Measurements from ENCODE around the gene JRKL.

JRKL gene

DNA sequence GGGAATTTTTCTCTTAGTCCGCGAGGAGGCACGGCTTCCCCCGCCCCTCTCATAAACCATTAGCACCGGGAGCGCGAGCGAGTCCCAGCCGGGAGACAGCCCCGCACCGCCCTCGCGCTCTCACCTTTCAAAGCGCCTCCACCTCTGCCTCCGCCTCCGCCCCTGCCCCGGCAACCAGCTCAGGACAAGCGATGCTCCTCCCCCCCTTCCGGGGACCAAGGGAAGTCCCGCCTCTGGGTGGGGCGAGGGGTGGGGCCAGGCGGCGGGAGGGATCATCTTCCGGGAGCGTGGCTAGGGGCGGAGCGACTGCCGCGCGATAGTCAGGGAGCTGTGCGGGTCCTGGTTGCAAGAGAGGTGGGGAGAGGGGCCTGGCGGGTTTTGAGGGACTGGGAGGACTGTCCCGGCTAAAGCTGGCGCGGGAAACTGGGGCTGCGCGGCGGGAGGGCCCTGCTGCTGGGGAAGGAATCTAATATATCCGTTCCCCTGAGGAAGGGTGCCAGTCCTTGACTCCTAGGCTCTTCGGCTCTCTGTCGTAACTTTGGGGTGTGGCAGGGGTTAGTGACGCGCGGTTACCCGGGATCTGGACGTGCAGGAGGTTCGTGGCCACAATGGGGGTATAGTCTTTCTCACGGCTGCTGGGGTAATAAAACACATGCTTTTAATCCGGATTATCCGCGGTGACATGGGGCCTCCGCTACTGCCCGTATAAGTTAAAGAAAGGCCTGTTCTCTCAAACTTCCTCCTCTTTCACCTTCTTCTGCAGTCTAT lies at the start of gene JRKL, which contains the start of gene CCDC82:
TSS of gene JRKL (plus strand) at position 294 of the 768 bp plus-strand sequence. CDS start 637 bp downstream, outside the sequence.
TSS of gene CCDC82 (minus strand) at position 193 of the 768 bp plus-strand sequence. CDS start 5,165 bp downstream, outside the sequence.
- peak; percentile 96 to 98 for DNase-seq (ENCODE audit: low read depth in 2 of 2)

DNA sequence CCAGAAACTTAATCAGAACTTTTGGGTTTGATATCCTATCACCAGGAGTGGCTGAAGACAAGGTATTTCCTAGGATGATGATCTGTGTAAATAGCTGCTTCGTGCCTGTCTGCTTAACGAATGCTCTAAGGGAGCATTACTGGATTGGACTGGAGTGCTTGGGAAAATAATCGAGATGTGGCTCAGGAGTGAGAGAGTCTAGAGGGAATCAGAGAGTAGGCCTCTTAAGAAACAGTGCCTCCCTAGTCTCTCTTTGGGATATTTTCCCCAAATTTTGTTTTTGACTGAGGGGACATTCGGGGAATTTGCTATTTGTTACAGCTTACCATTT lies 49.3 kb upstream of the JRKL start:
- no peak for DNase-seq (ENCODE audit: low read depth in 2 of 2)

DNA sequence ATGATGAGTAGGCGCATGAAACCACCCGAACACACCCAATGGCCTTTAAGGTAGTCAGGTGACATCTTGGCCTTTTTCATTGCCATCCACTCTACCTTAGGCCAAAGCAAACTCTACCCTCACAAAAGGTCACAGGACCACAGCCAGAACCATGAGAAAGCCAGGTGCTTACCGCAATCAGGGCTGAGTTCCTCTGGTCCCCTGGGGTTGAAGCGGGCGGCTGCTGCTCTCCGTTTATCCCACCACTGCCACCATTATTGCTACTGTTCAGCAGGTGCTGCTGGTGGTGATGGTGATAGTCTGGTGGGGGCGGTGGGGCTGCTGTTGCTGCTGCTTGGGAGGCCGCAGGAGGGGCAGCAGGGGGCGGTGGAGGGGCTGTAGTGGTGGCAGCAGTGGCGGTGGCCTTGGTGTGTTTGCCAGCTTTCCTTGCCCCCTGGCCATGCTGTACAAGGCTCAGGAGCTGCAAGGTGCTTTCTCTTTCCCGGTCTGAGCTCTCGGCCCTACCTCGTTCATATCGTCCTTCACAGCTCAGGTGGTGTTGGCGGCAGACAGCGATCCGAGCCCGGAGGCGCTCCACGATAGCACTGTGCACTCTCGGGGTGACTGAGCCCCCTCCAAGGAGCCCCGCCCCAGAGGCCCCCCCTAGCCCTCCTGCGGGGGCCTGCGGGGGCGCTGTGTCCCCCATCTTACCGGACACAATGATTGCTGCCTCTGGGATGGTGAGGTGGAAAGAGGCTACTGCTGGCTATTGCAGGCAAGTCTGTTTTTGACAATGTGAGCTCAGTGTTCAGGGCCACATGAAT lies 48.4 kb upstream of the JRKL start:
- DNase-seq (ENCODE audit: low read depth in 2 of 2) = peak; percentile 34 to 39

DNA sequence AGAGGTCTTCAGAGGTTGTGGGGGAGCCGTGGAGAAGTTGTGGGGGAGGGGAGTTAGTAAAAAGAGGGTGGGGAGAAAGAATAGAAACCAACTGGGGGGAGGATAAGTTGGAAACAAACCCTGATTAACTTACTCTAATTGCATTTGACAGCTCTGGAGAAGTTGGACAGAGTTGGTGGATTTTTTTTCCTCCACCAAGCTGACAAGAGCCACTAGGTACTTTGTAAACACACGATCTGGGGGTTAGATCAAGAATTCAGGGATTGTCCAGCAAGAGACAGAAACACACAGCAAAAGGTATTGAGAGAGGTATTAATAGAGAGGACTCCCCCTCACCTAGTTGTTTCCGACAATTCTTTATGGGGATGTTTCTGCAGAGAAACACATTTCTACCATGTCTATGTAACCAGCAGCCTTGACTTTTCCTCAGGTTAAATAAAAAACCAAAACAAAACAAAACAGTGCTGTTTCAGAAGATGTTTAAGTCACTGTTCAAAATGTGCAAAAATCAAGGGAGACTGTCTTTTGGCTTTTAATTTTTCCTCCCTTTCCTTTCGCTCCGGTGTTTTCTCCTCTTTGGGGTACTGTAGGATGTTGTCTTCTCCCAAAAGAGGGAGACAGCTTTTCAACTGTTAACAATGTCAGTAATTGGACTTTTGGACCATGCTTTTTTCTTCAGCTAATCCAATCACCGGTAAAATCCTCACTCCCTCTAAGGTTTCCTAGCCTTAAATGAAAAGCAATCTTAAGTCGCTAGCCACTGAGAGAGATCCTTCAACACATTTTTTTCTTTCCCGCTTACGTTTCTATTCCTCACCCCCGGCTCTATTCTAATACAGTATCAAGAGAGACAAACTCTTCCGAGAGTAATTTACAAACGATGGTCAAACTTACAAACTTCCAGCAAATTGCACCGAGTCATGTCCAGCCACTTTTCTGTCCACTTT lies 47.5 kb upstream of the JRKL start:
- no peak for DNase-seq (ENCODE audit: low read depth in 2 of 2)

DNA sequence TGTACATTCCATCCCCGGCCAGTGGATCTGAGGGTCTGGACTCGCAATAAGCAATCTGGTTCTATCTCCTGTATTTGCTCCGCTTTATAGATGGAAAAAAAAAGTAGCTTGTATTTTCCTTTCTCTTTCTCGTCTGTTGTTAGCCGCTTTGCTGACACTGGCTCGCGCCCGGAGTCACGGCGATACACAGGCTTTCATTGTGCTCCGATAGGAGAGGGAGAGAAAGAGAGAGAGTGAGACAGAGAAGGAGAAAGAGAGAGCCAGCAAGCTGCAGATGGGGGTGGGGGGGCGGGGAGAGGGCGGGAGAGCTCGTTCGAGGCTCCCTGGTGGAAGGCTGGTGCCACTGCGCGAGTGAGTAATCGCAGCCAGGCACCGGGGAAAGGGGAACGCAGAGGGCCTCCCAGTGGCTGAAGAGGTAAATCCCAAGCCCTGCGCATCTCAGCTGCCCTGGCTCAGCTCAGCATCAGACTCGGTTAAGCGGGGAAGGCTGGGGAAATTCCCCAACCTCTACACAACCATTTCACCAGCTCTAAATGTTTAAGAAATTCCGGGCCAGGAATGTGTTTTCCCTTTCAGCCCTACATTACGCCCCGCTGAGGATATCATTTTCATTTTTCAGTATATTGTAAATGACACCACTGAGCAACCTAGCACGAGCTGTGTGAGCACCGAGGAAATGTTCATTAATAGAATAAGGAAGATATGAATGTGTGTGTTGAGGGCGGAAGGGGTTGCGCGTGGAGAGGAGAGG lies 46.7 kb upstream of the JRKL start, which contains the start of gene MAML2:
TSS of gene MAML2 (minus strand) at position 235 of the 751 bp plus-strand sequence. CDS start 1,300 bp downstream, outside the sequence.
- DNase-seq (ENCODE audit: low read depth in 2 of 2) = peak; percentile 82 to 85

DNA sequence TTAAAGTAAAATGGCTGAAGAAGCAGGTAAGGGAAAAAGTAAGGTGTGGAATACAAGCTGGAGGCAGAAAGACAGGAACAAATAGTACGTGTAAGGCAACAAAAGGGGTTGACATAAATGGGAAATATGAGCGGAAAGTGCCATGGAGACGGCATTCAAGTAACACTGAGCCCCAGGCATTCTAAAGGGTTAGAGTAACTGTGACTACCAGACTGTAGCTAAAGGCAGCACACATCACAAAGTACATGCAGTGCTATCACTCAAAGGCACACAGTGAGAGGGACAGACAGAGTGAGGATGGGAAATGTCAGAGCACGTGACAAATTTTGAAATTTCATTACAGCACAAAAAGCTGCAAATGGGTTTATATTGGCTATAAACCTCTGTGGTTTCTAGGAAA lies 33.0 kb upstream of the JRKL start:
- no peak for DNase-seq (ENCODE audit: low read depth in 2 of 2)

DNA sequence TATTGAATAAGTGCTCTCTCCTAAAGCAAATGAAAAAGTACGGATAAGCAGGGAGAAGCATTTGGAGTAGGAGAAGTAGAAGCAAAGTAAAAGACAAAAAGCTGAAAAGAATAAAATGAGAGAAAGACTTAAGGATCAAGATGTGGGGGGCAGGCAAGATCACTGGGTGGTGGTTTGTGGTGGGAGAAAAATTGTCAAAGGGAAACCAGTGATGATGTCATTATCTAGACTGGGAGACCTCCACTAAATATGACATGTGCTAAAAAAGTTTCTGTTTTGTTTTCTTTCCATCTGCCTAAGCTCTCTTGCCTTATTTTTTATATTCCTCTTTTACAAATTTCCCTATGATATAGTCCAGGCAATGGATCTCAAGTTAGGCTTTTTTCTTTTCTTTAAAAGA lies 32.0 kb upstream of the JRKL start:
- no peak for DNase-seq (ENCODE audit: low read depth in 2 of 2)

DNA sequence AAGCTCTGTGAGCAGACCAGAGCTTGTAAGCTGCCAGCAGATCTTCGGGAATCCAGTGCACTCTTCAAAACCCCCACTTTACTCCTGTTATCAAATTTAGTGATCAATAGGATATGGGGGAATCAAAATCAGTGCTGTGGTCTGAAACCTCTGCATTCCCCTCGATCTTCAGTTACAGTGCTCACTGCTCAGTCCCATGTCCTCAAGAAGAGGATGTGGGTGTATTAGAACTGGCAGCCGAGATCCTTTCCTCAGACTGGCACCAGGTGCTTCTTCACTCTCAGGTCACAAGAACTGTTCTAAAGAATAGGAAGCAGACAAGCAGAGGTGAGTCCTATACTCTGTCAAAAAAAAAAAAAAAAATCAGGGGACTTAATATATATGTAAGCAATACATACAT lies 31.5 kb upstream of the JRKL start:
- no peak for DNase-seq (ENCODE audit: low read depth in 2 of 2)

DNA sequence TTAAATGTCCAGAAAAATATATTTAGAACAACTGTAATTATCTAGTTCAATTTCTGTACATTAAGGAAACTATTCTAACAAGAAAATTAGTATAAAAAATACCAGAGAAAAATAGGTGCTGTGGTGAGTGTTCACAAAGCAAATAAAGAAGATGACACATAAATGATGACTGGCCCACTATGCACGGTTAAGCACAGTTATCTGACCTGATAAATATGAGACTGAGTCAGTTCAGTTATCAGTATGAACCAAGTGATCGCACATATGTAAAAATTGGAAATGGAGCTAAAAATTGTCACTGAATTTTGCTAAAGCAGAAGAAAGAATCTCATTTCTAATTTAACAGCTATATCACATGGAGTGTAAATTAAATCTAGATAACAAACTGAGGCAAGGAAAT lies 28.0 kb upstream of the JRKL start:
- DNase-seq (ENCODE audit: low read depth in 2 of 2) = no peak

DNA sequence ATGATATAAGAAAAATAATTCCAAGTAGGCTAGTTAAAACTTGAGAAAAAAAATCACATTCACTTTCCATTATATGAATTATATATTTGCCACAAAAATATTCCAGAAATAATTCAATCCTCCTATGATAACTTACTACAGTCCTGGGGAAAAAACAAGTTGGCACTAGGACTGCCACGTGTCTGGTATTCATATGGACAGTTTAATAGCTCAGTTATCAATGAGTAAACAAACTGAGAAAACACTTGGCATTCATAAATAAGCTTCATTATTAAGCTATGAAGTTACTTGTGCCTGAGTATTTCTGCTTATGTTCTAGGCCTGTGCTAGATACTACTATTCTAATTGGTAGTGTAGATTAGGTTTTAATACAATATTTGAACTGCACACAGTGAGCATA lies 24.3 kb upstream of the JRKL start:
- DNase-seq (ENCODE audit: low read depth in 2 of 2) = no peak

DNA sequence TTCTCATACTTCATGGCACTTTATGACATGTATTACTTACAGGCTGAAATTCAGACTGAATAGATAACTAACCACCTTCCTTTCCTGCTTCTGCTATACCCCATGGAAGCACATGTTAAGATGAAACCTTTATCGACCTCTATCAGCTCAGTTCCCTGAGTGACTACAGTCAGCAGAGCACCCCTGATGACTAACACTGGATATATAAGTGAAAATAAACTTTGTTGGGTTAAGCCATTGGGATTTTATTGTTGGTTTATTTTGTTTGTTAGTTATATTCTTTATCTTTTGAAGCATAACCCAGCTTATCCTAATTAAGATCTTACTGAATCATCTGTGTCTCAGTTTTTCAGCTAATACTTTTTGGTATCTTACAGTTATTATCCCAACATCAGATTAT lies 23.8 kb upstream of the JRKL start:
- DNase-seq (ENCODE audit: low read depth in 2 of 2) = no peak

DNA sequence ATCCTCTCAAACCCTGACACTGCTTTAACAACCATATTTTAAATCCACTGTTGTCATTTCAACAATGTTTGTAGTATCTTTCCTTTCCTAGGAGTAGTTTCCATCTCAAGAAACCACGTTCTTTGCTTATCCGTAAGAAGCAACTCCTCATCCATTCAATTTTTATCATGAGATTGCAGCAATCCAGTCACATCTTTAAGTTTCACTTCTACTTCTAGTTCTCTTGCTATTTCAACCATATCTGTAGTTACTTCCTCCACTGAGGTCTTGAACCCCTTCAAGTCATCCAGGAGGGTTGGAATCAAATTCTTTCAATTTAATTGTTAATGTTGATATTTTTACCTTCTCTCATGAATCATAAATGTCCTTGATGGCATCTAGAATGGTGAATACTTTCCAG lies 22.5 kb upstream of the JRKL start:
- DNase-seq (ENCODE audit: low read depth in 2 of 2) = no peak

DNA sequence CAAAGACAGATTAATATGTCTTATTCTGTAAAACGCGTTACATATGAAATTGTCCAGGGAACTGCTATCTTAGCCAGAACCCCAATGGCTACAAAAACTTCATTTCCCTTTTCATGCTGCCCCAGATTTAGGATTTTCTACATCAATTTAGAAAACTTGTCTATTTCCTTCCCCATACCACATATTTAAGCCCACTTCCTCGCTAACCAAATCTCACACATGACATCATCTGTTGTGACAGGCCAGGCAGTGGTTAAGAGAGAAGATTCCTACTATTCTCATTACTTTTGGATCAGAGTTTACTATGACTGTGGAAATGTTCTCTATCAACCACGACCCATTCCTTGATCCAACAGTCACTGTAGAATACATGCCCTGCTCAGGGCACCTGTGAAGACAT lies 16.0 kb upstream of the JRKL start:
- DNase-seq (ENCODE audit: low read depth in 2 of 2) = no peak

DNA sequence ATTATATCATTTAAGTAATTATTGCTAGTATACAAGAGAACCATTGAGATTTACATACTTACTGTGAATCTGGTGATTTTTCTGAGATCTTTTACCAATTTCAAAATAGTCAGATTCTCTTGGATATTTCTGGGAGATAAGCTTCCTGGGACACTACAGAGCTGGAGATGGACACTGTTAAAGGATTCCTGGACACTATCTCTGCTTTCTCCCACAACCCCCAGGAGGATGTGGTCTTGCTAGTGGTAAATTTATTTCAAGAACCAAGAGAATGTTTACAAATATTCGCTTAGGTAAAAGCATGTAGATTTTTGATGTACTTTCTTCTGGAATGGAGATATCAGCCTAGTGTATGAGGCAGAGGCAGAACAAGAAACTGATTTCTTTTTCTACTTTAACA lies 13.0 kb upstream of the JRKL start:
- no peak for DNase-seq (ENCODE audit: low read depth in 2 of 2)

DNA sequence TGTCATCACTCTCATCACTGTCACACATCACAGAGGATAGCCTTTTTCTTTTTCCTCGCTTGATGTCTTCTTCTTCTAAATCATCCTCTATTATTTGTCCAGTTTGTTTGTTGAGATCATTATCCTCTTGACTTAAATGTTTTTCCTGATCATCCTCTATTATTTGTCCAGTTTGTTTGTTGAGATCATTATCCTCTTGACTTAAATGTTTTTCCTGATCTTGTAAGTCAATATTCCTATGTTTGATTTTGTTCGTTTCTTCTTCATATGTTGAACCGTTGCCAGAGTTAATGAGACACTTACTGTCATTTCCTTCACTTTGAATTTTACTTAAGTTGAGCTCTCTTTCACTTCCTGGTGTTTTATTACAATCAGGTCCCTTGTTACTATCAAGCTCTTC lies 5.7 kb upstream of the JRKL start:
- no peak for DNase-seq (ENCODE audit: low read depth in 2 of 2)

DNA sequence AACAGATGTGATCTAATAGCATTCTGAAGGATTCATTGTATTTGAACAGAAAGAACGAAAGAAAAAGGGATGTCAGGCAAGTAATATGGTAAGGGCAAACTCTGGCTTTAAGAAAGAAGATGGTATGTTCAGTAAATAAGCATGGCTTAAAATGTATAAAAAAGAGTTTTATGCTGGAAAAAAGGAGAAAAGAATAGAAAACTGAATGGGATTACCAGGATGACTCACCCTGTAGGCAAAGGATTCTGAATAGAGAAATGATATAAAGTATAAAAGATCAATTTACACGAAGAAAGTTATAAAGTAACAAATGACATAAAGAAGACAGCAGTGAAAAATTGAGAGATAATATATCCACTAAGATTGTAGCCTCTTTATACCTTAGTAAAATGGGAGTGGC lies 4.6 kb upstream of the JRKL start:
- DNase-seq (ENCODE audit: low read depth in 2 of 2) = no peak

DNA sequence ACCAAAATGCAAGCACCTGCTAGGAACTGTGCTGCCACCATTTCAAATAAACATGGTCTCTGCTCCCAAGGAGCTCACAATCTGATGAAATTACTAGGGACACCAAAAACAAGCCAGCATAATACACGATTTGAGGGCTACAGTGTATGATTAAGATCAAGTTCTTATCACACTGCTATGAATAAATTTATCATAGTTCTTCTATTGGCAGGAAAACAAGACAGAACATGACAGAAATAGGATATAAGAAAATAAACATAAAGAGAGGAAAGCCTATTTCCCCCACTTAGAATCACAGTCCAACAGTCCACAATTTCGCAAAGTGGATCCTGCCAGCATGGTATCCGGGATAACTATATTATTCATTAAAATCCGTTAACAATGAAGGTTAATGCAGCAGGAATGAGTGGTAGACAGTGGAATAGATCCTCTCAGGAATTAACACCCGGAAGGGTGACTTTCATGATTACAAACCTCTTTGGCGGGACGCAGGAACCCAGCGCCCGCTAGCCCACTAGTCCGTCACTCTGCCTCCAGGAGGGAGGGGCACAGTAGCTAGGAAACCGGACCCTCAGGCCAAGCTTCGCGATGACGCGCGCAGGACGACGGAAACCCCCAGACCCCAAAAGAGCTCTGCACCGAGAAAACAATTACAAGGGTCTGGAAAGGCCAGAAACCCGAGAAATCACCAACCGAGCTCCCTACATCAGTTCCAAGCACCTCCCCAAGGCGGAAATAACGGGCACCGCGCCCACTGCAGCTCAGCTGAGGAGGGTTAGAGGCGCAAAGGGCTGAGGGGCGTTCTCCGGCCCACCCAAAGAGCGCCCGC lies 708 bp upstream of the JRKL start:
- DNase-seq (ENCODE audit: low read depth in 2 of 2) = no peak

DNA sequence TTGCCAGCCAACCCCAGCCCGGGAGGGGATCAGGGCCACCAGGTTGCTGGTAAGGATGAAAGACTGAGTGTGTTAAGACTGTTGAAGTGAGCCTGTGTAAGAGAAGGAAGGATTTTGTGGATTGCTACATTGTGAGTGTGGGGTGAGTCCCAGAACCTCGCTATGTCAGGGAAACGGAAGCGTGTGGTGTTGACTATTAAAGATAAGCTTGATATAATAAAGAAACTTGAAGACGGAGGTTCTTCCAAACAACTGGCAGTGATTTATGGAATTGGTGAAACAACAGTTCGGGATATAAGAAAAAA lies 627 bp downstream of the JRKL start:
- no peak for DNase-seq (ENCODE audit: low read depth in 2 of 2)

DNA sequence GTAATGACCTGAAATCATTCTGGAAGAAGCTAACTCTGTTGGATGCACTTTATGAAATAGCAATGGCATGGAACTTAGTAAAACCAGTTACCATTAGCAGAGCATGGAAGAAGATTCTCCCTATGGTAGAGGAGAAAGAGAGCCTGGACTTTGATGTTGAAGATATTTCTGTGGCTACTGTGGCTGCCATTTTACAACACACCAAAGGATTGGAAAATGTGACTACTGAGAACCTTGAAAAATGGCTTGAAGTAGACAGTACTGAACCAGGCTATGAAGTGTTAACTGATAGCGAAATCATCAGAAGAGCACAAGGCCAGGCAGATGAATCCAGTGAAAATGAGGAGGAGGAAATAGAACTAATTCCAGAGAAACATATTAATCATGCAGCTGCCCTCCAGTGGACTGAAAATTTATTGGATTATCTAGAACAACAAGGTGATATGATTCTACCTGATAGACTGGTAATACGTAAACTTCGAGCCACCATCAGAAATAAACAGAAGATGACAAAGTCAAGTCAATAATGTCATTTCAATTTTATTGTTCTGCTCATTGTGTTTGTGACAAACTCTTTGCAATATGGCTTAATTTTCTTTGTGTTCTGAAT lies 2.0 kb downstream of the JRKL start:
- DNase-seq (ENCODE audit: low read depth in 2 of 2) = no peak

DNA sequence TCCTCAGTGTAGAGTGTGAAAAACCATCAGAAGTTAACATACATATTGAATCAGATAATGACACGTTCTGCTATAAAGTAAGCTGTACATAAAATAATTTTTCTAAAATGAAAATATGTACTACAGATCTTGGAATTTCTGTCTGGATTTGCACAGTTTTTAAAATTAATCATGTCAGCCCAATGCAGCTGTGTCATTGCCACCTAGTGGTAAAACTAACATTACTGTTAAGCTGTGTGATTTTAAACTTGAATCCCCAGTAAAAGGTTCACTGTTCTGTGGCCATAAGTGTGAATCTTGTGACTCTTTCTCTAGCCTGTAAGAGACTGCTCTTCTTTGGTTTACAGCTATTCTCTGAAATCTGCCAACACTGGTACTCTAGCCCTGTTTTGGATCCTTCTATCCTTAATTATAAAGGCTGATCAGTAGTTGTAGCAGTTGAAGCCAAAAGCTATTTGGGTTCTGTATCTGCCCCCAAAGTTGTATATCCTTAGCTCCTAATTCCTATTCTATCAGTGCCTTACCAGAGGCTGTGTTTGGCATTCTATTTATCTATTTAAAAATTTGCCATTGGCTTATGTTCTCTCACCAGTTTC lies 4.0 kb downstream of the JRKL start:
- no peak for DNase-seq (ENCODE audit: low read depth in 2 of 2)
